ENCODE data around the gene MAP3K7.
"Not testable (repeated sequence)": the region's sequence is repeated elsewhere in the genome, so short reads cannot be mapped to it uniquely, and the experiment has no call there.

Gene MAP3K7

DNA sequence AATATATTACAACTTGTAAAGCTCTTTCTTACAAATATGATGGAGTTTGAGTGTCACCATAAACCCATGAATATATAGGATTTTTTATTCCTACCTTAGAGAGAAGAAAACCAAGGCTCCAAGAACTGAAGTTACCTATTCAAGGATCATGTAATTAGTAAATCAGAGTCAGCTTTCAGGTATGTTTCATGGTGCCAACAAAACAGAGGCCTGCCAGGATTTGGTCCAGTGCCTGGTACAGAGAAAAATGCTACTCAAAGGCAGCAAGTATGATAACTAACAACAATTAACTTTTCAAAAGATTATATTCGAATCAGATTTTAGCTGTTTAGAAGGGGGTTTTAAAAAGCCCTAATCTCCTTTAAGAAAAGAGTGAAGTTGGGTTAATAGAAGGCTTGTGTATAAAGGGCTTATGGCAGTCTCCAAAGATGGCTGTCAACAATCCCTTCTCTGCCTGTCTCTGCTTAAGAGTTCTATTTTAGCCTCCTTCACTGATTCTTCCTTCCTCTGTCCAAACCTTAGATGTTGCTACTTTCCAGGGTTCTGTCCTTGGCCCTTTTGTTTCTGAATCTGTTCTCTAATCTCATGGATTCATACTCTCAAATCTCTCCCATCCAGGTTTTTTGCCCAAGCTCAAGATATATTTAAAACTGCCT, 7.8 kb downstream of the MAP3K7 start:
- DNase-seq (ENCODE audit: low spot score): no peak

GRCh38 chr6:90575267-90575666, 11.6 kb downstream of the MAP3K7 start:
- no peak for DNase-seq (ENCODE audit: low spot score)

DNA sequence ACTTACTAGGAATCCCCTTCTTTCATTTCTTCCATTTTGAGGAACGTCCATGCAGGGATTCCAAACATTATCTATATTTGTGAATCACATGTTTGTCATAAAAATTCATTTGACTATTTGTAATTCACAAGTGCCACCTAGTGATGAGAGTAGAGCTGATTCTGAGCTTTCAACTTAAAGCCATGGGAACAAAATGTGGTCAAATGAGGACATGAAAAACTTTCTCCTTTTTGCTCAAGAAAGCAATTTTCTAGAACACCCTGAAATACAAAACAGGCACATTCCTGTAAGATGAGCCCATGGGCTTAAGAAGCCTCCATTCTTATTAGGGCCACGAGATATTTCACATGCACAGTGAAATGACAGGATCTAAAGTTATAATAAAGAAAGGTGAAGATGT, 12.3 kb downstream of the MAP3K7 start:
- no peak for DNase-seq (ENCODE audit: low spot score)

DNA sequence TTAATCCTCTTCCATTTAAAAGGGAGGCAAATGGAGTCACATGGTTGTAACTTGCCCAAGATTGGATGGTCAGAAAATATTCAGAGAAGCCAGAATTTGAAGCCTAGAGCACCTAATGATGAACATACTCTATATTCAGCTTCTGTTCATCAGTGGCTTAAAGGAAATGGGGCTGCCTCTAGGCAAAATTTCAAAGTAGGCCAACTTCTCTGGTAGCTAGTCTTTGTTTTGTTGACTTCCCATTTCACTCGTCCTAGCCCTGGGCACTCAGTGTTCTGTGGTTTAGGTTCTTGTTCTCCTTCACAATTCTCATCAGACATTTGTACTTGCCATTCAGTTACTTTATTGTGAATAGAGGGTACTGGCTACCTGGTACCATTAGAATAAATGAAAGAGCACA, 13.2 kb downstream of the MAP3K7 start:
- no peak for DNase-seq (ENCODE audit: low spot score)

DNA sequence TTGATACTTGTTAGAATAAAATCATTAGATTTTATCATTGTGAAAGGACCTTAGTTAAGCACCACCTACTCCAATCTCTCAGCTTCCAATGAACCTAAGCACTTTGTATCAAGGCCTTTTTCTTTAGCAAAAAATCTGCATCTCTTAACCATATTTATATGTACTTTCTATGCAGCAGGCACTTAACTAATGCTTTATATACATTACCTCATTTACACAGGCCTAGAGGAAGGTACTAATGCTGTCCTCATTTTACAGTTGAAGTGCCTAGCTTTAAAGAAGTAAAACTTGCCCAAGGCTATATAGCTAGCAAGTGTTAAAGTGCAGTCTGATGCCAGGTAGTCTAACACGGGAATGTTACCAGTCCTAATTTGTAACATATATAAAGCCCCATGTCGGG, 14.0 kb downstream of the MAP3K7 start:
- no peak for DNase-seq (ENCODE audit: low spot score)

DNA sequence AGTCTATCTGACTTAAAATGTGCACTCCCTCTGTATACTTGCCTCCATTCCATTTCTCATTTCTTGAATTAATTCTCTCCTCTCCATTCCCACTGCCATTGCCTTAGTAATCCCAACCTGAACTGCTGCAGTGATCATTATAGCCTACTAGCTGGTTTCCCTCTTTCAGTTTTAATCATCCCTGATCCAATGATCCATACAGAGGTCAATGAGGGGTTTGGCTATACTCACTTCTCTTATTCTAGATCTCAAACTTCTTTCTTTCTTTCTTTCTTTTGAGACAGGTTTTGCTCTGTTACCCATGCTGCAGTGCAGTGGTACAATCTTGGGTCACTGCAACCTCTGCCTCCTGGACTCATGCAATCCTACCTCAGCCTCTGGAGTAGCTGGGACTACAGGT, 17.6 kb downstream of the MAP3K7 start:
- no peak for DNase-seq (ENCODE audit: low spot score)

DNA sequence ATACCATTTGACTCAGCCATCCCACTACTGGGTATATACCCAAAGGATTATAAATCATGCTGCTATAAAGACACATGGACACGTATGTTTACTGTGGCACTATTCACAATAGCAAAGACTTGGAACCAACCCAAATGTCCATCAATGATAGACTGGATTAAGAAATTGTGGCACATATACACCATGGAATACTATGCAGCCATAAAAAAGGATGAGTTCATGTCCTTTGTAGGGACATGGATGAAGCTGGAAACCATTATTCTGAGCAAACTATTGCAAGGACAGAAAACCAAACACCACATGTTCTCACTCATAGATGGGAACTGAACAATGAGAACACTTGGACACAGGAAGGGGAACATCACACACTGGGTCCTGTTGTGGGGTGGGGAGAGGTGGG, 19.2 kb downstream of the MAP3K7 start:
- DNase-seq (ENCODE audit: low spot score): not testable (repeated sequence)

DNA sequence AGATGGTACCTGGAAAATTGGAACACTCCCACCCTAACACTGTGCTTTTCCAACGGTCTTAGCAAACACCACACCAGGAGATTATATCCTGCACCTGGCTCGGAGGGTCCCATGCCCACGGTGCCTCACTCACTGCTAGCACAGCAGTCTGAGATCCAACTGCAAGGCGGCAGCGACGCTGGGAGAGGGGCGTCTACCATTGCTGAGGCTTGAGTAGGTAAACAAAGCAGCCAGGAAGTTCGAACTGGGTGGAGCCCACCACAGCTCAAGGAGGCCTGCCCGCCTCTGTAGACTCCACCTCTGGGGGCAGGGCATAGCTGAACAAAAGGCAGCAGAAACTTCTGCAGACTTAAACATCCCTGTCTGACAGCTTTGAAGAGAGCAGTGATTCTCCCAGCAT, 24.5 kb downstream of the MAP3K7 start:
- DNase-seq (ENCODE audit: low spot score): not testable (repeated sequence)

DNA sequence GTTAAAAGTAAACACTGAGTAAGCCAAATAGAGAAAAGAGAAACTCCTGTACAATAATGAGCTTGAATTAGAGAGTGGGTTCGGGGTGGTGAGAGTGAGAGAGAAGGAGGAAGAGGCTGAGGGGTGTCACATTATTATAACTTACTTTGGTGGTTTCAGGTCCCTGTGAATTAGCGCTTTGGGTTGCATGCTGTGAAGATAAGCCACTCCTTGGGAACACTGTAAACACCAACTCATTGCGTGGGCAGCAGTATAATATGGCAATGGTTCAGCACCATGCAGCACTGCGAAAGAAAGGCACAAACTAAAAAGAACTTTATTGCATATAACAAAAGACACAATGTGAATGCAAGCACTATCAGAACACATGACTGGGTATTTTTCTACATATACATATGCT, 26.9 kb downstream of the MAP3K7 start:
- no peak for DNase-seq (ENCODE audit: low spot score)

- DNase-seq (ENCODE audit: low spot score): no peak
Observed at GRCh38 chr6:90557006-90557405, 29.9 kb downstream of the MAP3K7 start.

DNA sequence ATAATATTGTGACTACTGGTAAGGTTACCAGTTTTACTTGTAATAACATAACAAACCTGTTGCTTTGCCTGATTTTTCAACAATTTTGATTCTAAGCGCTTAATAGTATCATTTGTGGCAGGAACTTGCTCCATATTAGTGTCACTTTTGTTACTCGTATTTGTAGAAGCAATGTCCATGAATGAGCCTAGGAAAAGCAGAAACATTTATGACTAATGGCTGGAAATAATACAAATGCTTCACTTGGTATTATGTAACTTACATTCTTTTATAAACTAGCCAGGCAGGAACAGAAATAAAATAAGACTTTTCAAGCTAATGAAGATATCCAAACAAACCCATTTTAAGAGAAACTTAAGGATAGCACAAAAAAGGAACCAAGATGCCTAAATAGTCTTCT, 38.9 kb downstream of the MAP3K7 start:
- no peak for DNase-seq (ENCODE audit: low spot score)

- no peak for DNase-seq (ENCODE audit: low spot score)
Observed at GRCh38 chr6:90547079-90547478, 39.8 kb downstream of the MAP3K7 start.

GRCh38 chr6:90545448-90545847, 41.4 kb downstream of the MAP3K7 start:
- DNase-seq (ENCODE audit: low spot score): no peak

DNA sequence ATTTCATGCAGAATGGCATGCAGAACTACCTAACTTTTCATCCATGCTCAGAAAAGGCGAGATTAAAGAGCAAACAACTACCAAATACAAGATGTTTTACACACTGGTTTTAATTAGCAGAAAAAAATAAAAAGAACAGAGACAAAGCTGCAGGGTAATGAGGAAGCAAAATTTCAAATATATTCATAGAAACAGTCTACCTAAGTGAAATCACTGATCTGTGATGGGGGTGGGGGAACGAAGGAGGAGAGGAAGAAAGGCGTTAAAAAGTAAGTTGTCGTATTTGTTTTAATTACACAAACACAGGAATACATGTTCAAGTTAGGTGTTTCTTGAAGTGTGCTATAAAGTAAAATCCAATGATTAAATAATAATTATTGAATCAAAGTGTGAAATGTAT, 42.1 kb downstream of the MAP3K7 start:
- no peak for DNase-seq (ENCODE audit: low spot score)

- DNase-seq (ENCODE audit: low spot score): no peak
Observed at GRCh38 chr6:90544081-90544480, 42.8 kb downstream of the MAP3K7 start.

DNA sequence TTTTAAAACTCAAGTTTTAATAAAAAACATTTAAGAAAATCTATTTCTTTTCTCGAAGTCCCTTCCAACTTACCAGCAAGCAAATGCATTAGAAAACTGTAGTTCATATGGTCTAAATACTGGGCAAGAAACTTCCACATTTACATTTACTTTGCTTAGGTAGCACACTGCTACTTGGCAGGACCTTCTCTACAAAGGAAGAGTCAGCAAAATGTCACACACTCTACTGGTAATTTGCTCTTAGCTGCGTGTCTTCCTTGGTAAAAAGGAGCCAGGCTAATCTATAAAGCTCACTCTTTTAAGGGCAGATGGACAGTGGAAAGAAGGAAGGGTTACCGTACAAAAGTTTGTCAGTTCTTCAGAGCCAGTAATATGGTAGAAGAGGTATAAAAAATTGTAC, 45.7 kb downstream of the MAP3K7 start:
- no peak for DNase-seq (ENCODE audit: low spot score)

- DNase-seq (ENCODE audit: low spot score): no peak
Observed at GRCh38 chr6:90538278-90539046, 48.4 kb downstream of the MAP3K7 start.

- no peak for DNase-seq (ENCODE audit: low spot score)
Observed at GRCh38 chr6:90537723-90538258, 49.1 kb downstream of the MAP3K7 start.

DNA sequence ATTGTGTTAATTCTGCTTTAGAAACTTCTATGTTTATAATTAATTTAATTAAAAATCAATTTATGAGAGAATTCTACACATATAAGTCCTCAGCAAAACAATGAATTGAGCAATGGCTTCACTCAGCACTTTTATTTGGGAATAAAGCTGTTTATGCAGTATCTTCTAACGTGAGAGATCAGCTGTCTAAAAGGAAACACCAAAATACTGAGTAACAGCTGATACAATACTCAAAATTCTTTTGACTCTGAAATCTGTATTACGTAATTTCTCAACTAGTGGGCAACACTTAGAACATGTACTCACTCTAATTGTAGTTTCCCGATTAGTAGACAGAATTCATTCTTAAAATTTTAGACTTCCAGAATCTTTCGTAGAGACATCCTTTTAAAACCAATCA, 49.8 kb downstream of the MAP3K7 start:
- DNase-seq (ENCODE audit: low spot score): no peak

DNA sequence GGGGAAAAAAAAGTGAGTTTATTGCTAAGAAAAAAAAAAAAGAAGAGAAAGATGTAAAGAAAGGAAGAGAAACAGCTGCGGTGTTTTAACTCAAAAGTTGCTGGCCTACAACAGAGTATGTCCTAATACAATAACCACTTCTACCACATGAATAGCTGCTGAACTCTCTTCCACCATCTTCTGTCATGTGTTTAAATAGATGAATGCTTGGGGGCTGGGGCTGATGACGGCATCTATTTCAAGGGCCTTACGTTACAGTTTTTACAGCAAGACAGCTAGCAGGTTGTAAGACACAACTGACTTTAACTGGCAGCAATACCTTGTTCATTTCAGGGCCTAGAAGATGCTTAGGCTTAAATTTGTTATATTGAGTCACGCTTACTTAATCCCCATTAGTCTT, 50.4 kb downstream of the MAP3K7 start:
- no peak for DNase-seq (ENCODE audit: low spot score)

GRCh38 chr6:90534337-90535025, 52.4 kb downstream of the MAP3K7 start:
- DNase-seq (ENCODE audit: low spot score): no peak

DNA sequence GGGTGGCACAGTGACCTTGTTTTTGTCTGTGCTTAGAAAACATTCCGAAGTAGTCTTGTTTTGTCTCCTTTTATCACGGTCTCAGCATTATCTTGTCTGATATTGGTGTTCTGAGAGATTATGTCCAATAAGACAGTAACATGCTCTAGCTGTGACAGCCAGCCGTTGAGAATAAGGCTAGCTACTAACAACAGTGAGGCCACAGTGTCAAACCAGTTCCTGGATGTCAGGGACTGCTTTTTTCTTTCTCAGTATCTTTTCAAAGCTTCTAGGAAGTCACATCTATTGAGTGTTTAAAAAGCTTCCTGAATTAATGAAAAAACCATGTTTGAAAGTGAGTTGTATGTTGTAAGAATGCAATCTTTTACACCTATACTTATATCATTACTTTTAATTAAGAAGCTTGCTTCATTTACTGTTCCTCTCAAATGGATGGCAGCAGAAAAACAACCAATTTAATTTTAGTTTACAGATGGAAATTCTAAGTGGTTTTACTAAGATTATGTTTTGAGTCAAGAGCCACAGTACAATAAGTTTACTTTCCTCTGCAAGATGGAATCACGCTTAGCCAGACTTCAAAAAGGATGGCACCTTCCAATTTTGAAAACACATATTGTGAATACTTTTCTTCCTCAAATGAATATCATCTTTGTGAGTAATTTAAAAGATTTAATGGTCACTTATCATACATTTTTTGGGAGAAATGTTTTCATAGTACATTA, 53.1 kb downstream of the MAP3K7 start:
- no peak for DNase-seq (ENCODE audit: low spot score)
